WERI-Rb-1 (cell line): ENCODE results near the gene PARVB.

Experiments
- DNase-seq: peaks from one replicate; pipeline ENCODE4 v3.0.0-alpha.2; 2020
- H3K27ac ChIP-seq: fragments of 250-450 bp; sonication (Bioruptor Pico); 2 replicates; pipeline ENCODE4 v1.5.1; 2020; ENCODE audit warnings: mild to moderate bottlenecking, moderate library complexity
- H3K27me3 ChIP-seq: fragments of 250-450 bp; sonication (Bioruptor Pico); 2 replicates; pipeline ENCODE4 v1.5.1; 2021; ENCODE audit warnings: mild to moderate bottlenecking, low read depth, moderate library complexity; ENCODE audit not compliant: insufficient read depth, severe bottlenecking
- H3K36me3 ChIP-seq: fragments of 250-450 bp; sonication (Bioruptor Pico); 2 replicates; pipeline ENCODE4 v1.5.1; 2020; ENCODE audit warnings: mild to moderate bottlenecking, moderate library complexity
- H3K4me3 ChIP-seq: 2 replicates; pipeline ENCODE4 v1.5.1; 2011; ENCODE audit warnings: low read depth, mild to moderate bottlenecking, control low read depth, low read length
- H3K9me3 ChIP-seq: fragments of 250-450 bp; sonication (Bioruptor Pico); 2 replicates; pipeline ENCODE4 v1.5.1; 2021; ENCODE audit warnings: mild to moderate bottlenecking, moderate library complexity; ENCODE audit not compliant: severe bottlenecking
- TF ChIP-seq, protein P1 (sequence below): IDR thresholded peaks from 2 replicates; pipeline ENCODE4 v1.5.1; 2011; ENCODE audit warnings: low read depth, mild to moderate bottlenecking, control low read depth, inconsistent platforms, low read length

PARVB gene

DNA sequence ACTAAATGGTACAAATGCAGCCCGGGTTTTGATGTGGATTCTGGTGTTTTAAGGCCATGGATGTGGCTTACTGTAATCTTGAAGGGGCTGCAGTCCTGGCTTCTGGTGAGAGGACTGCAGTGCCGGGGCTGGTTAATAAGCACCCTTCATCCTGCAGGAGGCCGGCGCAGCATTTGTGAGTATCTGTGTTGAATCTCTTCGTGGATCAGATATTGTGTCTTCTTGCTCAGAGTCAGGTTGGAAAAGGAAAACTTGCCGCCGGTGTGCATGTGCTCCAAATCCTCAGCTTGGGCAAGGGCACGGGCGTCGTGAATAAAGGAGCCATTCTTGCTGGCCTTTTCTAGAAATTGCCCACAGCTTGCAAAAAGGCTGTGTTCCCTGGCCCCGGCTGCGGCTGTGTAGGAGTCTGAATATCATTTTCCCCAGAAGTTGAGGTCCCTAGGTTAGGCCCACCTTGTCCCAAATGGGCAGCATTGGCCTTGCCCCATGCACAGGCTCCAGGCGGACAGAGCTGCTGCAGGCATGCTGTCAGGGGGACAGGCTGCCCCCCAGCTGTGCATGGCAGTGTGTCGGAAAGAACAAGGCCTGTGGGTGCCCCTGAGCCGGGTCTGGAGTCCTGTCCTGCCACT lies 28.9 kb upstream of the PARVB start:
- Histone ChIP-seq H3K9me3 (no peaks in the 10 kb centered on the region), H3K36me3 (peaks cover 67% of the 10 kb centered on the region), H3K27ac (no peak overlapping the region), H3K27me3 (no peaks in the 10 kb centered on the region), H3K4me3 (no peak overlapping the region)
- TF ChIP-seq, protein P1, sequence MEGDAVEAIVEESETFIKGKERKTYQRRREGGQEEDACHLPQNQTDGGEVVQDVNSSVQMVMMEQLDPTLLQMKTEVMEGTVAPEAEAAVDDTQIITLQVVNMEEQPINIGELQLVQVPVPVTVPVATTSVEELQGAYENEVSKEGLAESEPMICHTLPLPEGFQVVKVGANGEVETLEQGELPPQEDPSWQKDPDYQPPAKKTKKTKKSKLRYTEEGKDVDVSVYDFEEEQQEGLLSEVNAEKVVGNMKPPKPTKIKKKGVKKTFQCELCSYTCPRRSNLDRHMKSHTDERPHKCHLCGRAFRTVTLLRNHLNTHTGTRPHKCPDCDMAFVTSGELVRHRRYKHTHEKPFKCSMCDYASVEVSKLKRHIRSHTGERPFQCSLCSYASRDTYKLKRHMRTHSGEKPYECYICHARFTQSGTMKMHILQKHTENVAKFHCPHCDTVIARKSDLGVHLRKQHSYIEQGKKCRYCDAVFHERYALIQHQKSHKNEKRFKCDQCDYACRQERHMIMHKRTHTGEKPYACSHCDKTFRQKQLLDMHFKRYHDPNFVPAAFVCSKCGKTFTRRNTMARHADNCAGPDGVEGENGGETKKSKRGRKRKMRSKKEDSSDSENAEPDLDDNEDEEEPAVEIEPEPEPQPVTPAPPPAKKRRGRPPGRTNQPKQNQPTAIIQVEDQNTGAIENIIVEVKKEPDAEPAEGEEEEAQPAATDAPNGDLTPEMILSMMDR = no peak
- no peak for DNase-seq

DNA sequence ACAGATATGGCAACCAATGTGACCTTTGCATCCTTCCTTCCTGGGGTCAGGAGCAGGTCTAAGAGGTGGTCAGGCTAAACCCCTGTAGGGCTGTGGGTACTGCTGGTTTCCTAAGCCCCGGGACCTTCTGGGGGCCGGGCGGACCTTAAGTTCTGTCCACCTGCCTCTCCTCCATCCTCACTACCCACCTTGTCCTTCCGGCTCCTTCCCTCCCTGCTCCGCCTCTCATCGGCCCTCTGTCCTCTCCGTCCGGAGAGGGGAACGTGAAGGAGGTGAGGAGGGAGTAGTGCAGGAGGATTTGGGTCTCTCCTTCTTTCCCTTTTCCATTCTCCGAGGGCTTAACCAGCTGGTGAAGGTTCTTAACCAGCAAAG lies 28.3 kb upstream of the PARVB start:
- TF ChIP-seq, protein P1 = no peak
- H3K9me3 ChIP-seq = no peaks in the 10 kb centered on the region
- H3K36me3 ChIP-seq = peaks cover 61% of the 10 kb centered on the region
- H3K4me3 ChIP-seq = no peak overlapping the region
- H3K27me3 ChIP-seq = no peaks in the 10 kb centered on the region
- DNase-seq = no peak
- H3K27ac ChIP-seq = no peak overlapping the region

DNA sequence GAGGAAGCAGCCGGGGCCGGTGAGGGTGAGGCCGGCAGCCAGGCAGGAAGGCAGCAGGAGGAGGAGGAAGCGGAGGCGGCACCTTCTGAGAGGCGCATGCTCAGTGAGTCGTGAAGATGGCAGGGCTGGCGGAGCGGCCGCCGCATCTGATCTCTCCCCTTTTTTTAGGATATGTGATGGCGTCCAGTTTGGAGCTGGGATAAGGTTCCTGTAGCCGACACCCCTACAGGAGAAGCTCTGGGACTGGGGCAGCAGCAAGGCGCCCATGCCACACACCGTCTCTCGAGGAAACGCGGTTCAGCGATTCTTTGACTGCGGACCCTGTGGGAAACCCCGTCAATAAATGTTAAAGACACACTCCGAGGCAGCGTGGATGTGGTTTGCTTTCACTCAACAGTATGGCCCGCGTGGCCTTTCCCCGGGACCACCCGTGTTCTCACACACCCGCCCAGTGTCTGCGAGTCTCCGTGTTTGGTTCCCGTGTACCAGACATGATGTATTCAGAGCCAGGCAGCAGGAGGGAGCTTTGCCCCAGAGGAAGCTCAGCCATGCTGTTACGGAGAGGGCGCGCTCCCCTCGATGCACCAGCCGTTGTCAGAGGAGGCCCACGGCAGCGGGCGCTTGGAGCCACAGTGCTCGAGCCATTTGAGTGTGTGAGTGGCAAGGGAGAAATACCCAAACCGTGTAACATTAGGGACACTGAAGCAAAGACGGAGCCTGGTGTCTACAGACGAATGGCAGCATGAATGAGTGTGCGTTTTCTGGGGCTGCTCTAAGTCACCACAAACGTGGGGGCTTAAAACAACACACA lies 27.7 kb upstream of the PARVB start:
- H3K27ac ChIP-seq = peak overlapping the region; percentile 69
- no peak for DNase-seq
- peaks cover 55% of the 10 kb centered on the region for H3K36me3 ChIP-seq
- H3K9me3 ChIP-seq = no peaks in the 10 kb centered on the region
- TF ChIP-seq, protein P1 = no peak
- no peak overlapping the region for H3K4me3 ChIP-seq
- H3K27me3 ChIP-seq = no peaks in the 10 kb centered on the region

DNA sequence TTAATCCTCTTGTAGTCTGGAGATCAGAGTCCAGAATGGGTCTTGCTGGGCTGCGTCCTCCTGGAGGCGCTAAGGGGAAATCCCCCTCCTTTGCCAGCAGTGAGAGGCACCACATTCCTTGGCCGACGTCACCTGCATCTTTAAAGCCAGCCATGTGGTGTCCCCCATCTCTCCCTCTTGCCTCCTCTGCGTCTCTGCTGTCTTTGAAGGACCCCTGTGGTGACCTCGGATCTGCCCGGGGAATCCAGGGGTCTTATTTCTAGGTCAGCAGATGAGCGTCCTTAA lies 27.2 kb upstream of the PARVB start:
- H3K27me3 ChIP-seq = no peaks in the 10 kb centered on the region
- TF ChIP-seq, protein P1 = peak; percentile 50
- H3K9me3 ChIP-seq = no peaks in the 10 kb centered on the region
- peak overlapping the region; percentile 69 for H3K27ac ChIP-seq
- H3K4me3 ChIP-seq = no peak overlapping the region
- peaks cover 50% of the 10 kb centered on the region for H3K36me3 ChIP-seq
- peak; percentile 76 for DNase-seq

DNA sequence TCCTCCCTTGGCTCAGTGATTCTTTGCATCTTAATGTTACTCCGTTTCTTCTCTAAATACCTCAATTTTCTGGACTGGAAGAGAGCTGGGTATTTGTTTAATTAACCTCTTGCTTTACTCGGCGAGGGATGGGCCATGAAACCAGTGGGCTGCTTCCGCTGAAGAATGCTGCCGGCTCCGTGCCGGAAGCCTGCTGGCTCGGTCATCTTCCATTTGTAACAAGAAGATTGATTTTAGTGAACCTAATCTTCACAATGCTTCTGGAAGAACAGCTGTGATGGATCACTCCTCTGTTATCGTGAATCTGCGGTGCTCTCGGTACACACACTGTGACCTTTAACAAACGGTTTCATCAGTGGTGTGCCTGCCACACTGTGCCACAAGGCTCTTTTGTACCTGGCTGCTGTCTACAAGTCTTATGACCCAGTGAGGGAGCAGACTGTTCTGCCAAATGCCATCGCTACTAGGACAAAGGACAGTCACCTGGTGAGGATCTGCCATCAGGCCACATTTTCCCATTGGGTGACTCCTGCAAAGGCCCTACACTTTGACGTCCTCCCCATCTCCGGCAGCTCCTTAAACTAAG lies 25.3 kb upstream of the PARVB start:
- no peaks in the 10 kb centered on the region for H3K9me3 ChIP-seq
- TF ChIP-seq, protein P1 = no peak
- no peak overlapping the region for H3K4me3 ChIP-seq
- no peaks in the 10 kb centered on the region for H3K27me3 ChIP-seq
- DNase-seq = no peak
- H3K27ac ChIP-seq = no peak overlapping the region
- peaks cover 33% of the 10 kb centered on the region for H3K36me3 ChIP-seq
